Activated CD4-positive, alpha-beta T cell treated with anti-CD3 and anti-CD28 coated beads, Interleukin-2, amount 10 ng/mL, durations not matched to agents 7 days and 5 days (primary cell): Measurements from ENCODE around the gene PTGER2. TPM values are rescaled to one million over a fixed set of nuclear protein-coding genes. Genes with fewer than 3 reads are reported as not detected.

ENCODE experiments used
- CTCF ChIA-PET: fragments of 350-600 bp; sonication (Branson Sonifier 250); formaldehyde crosslinking; loops from one replicate; lab custom pipeline; 2021; ENCODE audit warnings: antibody characterized with exemption; lab: Charles Lee
- POLR2A ChIA-PET: fragments of 350-600 bp; sonication (Branson Sonifier 250); formaldehyde crosslinking; loops from one replicate; lab custom pipeline; 2021; ENCODE audit warnings: antibody characterized with exemption; lab: Charles Lee
- DNase-seq: peaks from one replicate; pipeline ENCODE4 v3.0.0-alpha.2; 2020
- H3K27ac Mint-ChIP-seq: one replicate; pipeline ENCODE4 v1.8.0; 2021; ENCODE audit warnings: mild to moderate bottlenecking, moderate library complexity, mixed read lengths
- H3K27me3 Mint-ChIP-seq: one replicate; pipeline ENCODE4 v1.8.0; 2021; ENCODE audit warnings: mixed read lengths
- H3K36me3 Mint-ChIP-seq: one replicate; pipeline ENCODE4 v1.8.0; 2021; ENCODE audit warnings: low read depth, mixed read lengths
- H3K4me1 Mint-ChIP-seq: one replicate; pipeline ENCODE4 v1.8.0; 2021; ENCODE audit warnings: mixed read lengths
- H3K4me3 Mint-ChIP-seq: one replicate; pipeline ENCODE4 v1.8.0; 2021; ENCODE audit warnings: mild to moderate bottlenecking, moderate library complexity, mixed read lengths
- H3K9me3 Mint-ChIP-seq: one replicate; pipeline ENCODE4 v1.8.0; 2021; ENCODE audit warnings: mixed read lengths
- total RNA-seq, 2 experiments: library from RNA; stranded (reverse); gene quantifications; one replicate each; pipeline ENCODE4 v1.2.3, GENCODE V29; 2021

PTGER2 gene
- total RNA-seq, 2 experiments from 2014 or later, result 54.5 to 60.4 TPM

DNA sequence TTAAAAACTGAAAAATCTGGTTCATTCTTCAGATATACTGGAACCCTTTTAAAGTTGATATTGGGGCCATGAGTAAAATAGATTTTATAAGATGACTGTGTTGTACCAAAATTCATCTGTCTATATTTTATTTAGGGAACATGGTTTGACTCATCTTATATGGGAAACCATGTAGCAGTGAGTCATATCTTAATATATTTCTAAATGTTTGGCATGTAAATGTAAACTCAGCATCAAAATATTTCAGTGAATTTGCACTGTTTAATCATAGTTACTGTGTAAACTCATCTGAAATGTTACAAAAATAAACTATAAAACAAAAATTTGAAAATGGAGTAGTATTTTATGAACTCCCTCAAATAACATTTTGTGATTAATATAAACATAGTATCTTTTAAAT is 14.2 kb downstream of the PTGER2 start:
- H3K36me3 Mint-ChIP-seq, result peaks cover 80% of the 10 kb centered on the region
- H3K27ac Mint-ChIP-seq, result no peak overlapping the region
- no peak overlapping the region for H3K4me3 Mint-ChIP-seq
- DNase-seq, result no peak
- ChIA-PET CTCF (no interaction called here), POLR2A (no interaction called here)
- peaks cover 8% of the 10 kb centered on the region for H3K9me3 Mint-ChIP-seq
- peaks cover 11% of the 10 kb centered on the region for H3K27me3 Mint-ChIP-seq
- peaks cover 58% of the 10 kb centered on the region for H3K4me1 Mint-ChIP-seq

DNA sequence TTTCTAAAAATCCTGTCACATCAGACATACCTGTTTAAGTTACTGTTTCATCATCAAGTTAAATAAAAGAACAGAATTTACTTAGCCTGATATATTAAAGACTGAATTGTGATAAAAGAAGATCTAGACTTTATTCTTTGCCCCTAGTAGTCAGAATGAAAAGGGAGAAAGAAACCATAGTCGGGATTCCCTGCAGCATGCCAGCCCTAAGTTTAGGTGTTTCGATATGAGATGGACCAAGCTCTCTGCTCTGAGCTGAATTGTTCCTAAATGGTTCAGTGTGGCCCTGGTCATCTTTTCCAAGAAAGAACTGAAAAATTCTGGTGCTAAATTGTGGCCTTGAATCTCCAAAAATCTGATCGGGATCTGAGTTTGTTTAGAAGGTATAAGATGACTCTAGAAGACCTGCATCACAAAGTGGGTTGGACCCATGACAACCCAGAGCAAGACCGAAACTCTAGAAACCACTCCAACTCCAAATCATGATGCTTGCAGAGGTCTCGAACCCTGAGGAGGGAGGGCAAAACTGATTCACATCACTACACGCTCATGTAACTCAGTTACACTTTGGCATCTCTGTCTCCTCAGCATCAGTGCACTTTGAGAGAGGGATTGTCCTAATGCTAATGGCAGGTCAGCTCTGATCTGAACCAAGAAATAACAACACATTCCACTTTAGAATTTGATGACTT is 15.7 kb downstream of the PTGER2 start:
- POLR2A ChIA-PET, result no interaction called here
- Mint-ChIP-seq H3K27me3 (peaks cover 13% of the 10 kb centered on the region), H3K27ac (no peak overlapping the region), H3K4me1 (peaks cover 53% of the 10 kb centered on the region), H3K36me3 (peaks cover 76% of the 10 kb centered on the region), H3K4me3 (no peak overlapping the region), H3K9me3 (peaks cover 2% of the 10 kb centered on the region)
- CTCF ChIA-PET, result interaction anchor here (0.9 to 1.2 kb wide), 2 partner anchors 10 to 21 kb away, joined by 3 read pairs; no protein-coding TSS in a partner anchor
- DNase-seq, result no peak

DNA sequence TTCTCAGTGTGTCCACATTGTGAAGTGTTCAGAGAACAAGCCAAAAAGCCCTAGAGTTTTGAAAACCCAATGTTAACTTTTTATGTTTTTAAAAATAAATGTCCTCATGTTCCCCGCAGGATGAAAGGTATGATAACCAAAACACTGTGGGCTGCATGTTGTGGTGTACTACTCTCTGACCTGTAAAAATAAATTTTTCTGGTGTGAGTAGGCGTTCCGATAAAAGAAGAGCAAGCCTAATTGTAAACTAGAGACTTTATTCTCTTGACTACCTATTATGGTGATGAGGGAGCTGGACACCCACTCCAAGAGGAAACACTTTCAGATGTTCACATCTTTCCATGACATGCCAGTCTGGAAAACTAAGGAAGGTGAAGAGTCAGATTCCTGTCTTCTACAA is 18.2 kb downstream of the PTGER2 start:
- Mint-ChIP-seq H3K4me1 (peaks cover 28% of the 10 kb centered on the region), H3K36me3 (peaks cover 58% of the 10 kb centered on the region), H3K27me3 (peaks cover 16% of the 10 kb centered on the region), H3K27ac (no peak overlapping the region), H3K9me3 (peaks cover 2% of the 10 kb centered on the region), H3K4me3 (no peak overlapping the region)
- ChIA-PET POLR2A (no interaction called here), CTCF (no interaction called here)
- DNase-seq, result no peak

DNA sequence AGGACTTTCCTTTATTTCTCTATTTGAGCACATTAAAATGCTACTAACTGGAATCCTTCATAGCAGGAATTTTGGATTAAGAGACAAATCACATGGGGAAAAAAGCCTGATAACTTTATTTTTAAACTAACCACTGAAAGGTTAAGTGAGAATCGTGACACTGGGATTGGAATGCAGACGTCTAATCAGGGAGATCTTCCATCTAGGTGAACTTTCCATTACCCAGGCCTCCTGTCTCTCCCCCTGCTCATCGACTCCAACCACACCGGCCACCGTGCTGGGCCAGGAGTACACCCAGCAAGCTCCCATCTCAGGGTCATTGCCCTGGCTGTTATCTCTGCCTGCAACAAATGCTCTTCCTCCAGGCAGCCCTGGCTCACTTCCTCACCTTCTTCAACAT is 19.0 kb downstream of the PTGER2 start:
- ChIA-PET POLR2A (no interaction called here), CTCF (no interaction called here)
- DNase-seq, result no peak
- H3K9me3 Mint-ChIP-seq, result peaks cover 2% of the 10 kb centered on the region
- peaks cover 13% of the 10 kb centered on the region for H3K27me3 Mint-ChIP-seq
- peaks cover 50% of the 10 kb centered on the region for H3K36me3 Mint-ChIP-seq
- no peak overlapping the region for H3K27ac Mint-ChIP-seq
- H3K4me3 Mint-ChIP-seq, result no peak overlapping the region
- peaks cover 21% of the 10 kb centered on the region for H3K4me1 Mint-ChIP-seq

DNA sequence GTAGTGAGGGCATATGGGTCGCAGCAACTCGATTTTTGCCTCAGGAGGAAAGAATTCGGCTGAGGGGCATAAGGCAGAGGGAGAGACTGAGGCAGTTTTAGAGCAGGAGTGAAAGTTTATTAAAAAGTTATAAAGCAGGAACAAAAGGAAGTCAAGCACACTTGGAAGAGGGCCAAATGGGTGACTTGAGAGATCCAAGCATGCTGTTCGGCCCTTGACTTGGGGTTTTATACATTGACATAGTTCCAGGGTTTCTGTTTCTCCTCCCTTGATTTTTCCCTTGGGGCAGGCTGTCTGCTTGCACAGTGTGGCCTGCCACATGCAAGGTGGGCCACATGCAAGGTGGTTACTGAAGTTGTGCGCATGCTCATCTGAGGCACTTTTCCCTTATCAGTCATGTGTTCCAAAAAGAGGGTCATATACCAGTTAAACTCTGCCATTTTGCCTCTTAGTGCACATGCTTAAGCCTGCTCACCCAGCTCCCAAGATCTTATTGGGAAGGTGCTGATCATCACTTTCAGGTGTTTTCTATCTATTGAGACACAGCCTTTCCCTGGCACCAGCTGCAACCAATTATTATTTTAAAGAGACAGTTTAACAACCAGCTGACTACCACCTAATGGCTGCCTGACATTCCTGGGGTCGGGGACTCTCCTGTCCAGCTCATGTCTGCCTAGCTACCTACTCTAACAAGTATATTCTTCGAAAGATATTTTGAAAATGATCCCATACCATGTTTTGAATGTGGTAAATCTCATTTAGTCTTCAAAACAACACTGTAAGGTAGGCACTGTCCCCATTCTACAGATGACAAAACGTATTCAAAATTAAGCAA is 19.9 kb downstream of the PTGER2 start:
- H3K36me3 Mint-ChIP-seq, result peaks cover 46% of the 10 kb centered on the region
- no peak overlapping the region for H3K27ac Mint-ChIP-seq
- H3K4me3 Mint-ChIP-seq, result no peak overlapping the region
- H3K4me1 Mint-ChIP-seq, result peaks cover 23% of the 10 kb centered on the region
- ChIA-PET CTCF (no interaction called here), POLR2A (no interaction called here)
- H3K27me3 Mint-ChIP-seq, result peaks cover 13% of the 10 kb centered on the region
- DNase-seq, result no peak
- peaks cover 2% of the 10 kb centered on the region for H3K9me3 Mint-ChIP-seq

DNA sequence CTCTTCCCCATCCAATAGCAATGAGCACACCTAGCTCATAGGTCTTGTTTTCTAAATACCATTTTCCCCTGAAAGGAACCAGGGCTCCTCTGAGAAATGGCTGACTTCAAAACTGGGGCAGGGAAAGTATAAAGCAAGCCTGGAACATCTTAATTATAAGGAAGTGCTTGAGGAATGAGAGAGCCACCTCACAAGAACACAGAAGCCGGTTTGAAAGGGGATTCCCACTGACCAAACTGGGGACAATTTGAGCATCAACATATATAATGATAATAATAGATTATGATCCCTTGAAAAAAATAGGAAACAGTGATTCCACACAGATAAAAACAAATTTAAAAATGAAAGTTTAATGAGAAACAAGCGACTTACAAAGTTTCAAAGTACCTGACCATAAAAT is 22.1 kb downstream of the PTGER2 start:
- Mint-ChIP-seq H3K27ac (no peak overlapping the region), H3K27me3 (peaks cover 12% of the 10 kb centered on the region), H3K36me3 (peaks cover 30% of the 10 kb centered on the region), H3K4me1 (peaks cover 20% of the 10 kb centered on the region), H3K4me3 (no peak overlapping the region), H3K9me3 (peaks cover 2% of the 10 kb centered on the region)
- ChIA-PET POLR2A (no interaction called here), CTCF (interaction anchor here (0.8 to 1.0 kb wide), 2 partner anchors 9 to 18 kb away, joined by 3 read pairs; no protein-coding TSS in a partner anchor)
- no peak for DNase-seq

DNA sequence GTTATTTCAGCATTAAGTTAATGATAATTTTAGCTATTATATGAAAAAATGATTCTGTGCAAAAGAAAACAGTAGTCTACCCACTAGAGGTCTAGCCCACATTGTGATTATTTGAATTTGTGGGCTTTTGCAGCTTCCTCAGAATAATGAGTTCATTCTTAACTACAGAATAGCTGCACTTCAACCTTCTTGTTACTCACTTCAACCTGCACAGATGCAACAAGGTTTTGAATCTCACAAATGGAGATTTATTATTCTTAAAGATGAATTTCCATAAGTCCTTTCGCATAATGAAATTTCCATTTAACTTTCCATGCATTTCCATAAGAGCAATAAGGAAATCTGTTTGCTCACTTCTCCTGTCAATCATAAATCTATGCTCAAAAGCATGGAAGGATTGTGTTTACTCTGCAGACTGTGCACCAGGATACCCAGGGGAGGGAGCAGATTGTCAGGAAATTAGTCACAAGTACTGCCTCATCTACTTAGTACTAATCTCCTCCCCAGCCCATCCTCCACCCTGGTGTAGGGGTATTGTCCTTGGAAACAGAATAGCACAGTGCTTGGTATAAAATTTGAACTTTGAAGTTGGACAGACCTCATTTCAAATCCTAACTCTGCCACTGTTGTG is 24.1 kb downstream of the PTGER2 start:
- H3K27me3 Mint-ChIP-seq, result peaks cover 13% of the 10 kb centered on the region
- H3K27ac Mint-ChIP-seq, result no peak overlapping the region
- H3K4me3 Mint-ChIP-seq, result no peak overlapping the region
- no peaks in the 10 kb centered on the region for H3K9me3 Mint-ChIP-seq
- ChIA-PET CTCF (interaction anchor here (0.9 to 1.3 kb wide), 4 partner anchors 14 to 21 kb away, joined by 3 to 4 read pairs (median 3); no protein-coding TSS in a partner anchor), POLR2A (no interaction called here)
- H3K4me1 Mint-ChIP-seq, result peaks cover 17% of the 10 kb centered on the region
- peaks cover 19% of the 10 kb centered on the region for H3K36me3 Mint-ChIP-seq
- no peak for DNase-seq

DNA sequence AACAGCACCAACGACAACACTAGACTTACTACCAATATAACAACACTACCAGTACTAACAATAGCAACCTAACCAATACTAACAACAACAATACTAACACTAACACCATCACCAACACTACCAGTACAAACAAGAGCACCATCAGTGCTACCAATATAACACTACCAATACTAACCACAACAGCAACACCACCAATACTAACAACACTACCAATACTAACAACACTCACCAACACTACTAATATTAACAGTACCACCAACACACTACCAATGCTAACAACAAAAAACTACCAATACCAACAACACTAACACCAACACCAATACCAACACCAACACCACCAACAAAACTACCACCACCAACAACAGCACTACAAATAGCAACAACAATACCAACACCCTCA is 25.1 kb downstream of the PTGER2 start:
- peaks cover 3% of the 10 kb centered on the region for H3K9me3 Mint-ChIP-seq
- CTCF ChIA-PET, result no interaction called here
- H3K4me1 Mint-ChIP-seq, result peaks cover 12% of the 10 kb centered on the region

DNA sequence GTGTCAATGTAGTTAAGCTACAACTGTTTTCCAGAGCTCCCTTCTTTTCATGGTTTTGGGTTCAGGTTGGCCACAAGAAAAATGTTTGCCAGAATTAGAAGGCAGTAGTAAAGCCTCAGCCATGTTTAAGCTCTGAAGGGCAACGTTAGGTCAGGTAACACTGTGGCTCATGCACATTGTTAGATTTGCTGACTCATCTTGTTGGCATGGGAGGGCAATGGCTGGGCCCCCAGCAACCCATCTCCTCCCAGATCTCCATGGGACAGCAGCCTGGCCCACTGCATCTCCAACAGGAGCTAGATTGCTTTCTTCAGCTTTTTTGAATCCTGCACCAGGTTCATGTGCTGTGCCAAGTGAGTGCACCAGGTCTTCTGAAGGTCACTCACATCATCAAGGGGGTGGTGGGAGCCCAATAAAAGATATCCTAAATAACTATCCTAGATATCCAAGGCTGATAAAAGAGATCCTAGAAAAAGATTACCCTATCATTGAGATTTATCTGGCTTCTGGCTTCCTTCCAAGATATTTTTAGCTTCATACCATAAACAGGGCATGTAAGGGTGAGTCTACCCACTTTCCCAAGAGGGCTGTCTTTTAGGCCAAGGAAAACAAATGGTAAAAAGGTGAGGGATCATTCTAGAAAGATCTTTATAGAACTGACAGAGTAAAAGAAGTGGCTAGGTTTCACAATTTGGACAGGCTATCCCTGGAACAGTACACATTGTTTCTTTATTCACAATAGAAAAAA is 28.9 kb downstream of the PTGER2 start:
- POLR2A ChIA-PET, result no interaction called here
- peaks cover 25% of the 10 kb centered on the region for H3K36me3 Mint-ChIP-seq
- no peak overlapping the region for H3K4me3 Mint-ChIP-seq
- H3K9me3 Mint-ChIP-seq, result peaks cover 15% of the 10 kb centered on the region
- peaks cover 43% of the 10 kb centered on the region for H3K27me3 Mint-ChIP-seq
- no peak for DNase-seq
- CTCF ChIA-PET, result interaction anchor here (0.8 to 0.9 kb wide), 2 partner anchors 51 to 56 kb away, joined by 3 to 4 read pairs; no protein-coding TSS in a partner anchor
- H3K4me1 Mint-ChIP-seq, result peaks cover 13% of the 10 kb centered on the region
- no peak overlapping the region for H3K27ac Mint-ChIP-seq

More for the DNA sequence above, 25.1 kb downstream of the PTGER2 start:
- H3K4me3 Mint-ChIP-seq, result no peak overlapping the region
- peaks cover 22% of the 10 kb centered on the region for H3K27me3 Mint-ChIP-seq
- no peak overlapping the region for H3K27ac Mint-ChIP-seq
- DNase-seq, result no peak
- H3K36me3 Mint-ChIP-seq, result peaks cover 17% of the 10 kb centered on the region
- POLR2A ChIA-PET, result no interaction called here

DNA sequence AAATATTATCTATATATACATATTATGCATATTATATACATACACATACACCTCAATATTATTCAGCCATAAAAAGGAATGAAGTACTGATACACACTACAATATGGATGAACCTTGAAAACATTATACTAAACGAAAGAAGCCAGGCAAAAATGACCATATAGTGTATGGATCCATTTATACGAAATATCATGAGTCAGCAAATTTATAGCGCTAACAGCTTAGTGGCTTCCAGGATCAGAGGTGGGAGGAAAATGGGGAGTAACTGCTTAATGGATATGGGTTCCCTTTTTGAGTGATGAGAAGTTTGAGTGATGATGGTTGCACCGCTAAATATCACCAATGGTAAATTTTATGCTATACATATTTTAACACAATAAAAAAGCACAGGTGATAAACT is 32.7 kb downstream of the PTGER2 start:
- POLR2A ChIA-PET, result no interaction called here
- Mint-ChIP-seq H3K4me3 (no peak overlapping the region), H3K9me3 (peaks cover 28% of the 10 kb centered on the region), H3K4me1 (peaks cover 36% of the 10 kb centered on the region), H3K27ac (no peak overlapping the region), H3K36me3 (peaks cover 45% of the 10 kb centered on the region), H3K27me3 (peaks cover 46% of the 10 kb centered on the region)
- CTCF ChIA-PET, result no interaction called here
- DNase-seq, result no peak

DNA sequence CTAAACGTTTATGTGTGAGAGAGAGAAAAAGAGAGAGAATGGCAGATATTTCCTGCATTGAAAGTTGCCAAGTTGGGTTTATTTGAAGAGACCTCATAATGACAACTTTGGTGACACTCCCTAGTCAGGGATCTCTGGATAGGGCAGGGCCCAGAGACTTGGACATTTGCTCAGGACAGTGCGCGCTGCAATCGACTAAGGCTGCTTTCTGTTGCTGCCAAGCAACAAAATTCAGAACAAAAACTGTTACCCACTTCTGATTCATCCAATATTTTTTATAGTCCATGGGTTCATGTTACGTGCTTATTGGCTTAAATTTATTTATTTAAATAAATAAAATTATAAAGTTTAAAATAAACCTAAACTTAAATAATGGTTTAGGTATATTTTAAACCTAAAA is 34.2 kb downstream of the PTGER2 start:
- H3K36me3 Mint-ChIP-seq, result peaks cover 44% of the 10 kb centered on the region
- POLR2A ChIA-PET, result no interaction called here
- no peak for DNase-seq
- CTCF ChIA-PET, result no interaction called here
- no peak overlapping the region for H3K4me3 Mint-ChIP-seq
- no peak overlapping the region for H3K27ac Mint-ChIP-seq
- H3K27me3 Mint-ChIP-seq, result peaks cover 45% of the 10 kb centered on the region
- peaks cover 48% of the 10 kb centered on the region for H3K4me1 Mint-ChIP-seq
- peaks cover 28% of the 10 kb centered on the region for H3K9me3 Mint-ChIP-seq

DNA sequence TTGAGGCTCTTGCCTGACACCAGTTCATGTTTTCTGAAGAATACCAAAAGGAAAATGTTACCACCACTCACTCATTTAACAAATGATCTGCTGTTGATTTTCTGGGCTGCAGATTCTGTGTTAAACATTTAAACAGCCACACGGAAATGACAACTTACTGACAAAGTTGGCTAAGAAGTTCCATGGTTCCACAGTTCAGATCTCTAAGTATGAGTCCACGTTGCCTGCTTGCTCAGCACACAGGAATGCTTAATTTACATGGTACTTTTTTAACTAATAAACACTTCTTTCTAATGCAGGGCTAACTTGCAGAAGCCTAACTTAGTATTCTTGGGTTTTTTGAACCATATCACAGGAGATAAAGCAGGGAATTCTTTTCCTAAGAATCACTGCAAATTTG is 34.7 kb downstream of the PTGER2 start:
- Mint-ChIP-seq H3K4me3 (no peak overlapping the region), H3K27me3 (peaks cover 41% of the 10 kb centered on the region), H3K4me1 (peaks cover 50% of the 10 kb centered on the region), H3K27ac (no peak overlapping the region), H3K9me3 (peaks cover 25% of the 10 kb centered on the region), H3K36me3 (peaks cover 40% of the 10 kb centered on the region)
- CTCF ChIA-PET, result no interaction called here
- POLR2A ChIA-PET, result no interaction called here
- DNase-seq, result no peak
